SK-N-MC (cell line): Measurements from ENCODE around the gene AP3B2.

Experiments used
- EZH2 ChIP-seq: fragments of 200-600 bp; sonication (generic); IDR thresholded peaks from one replicate; pipeline ENCODE4 v1.6.1; 2017; ENCODE audit warnings: antibody characterized with exemption
- POLR2AphosphoS5 ChIP-seq: IDR thresholded peaks from 2 replicates; pipeline ENCODE4 v1.6.1; 2012; ENCODE audit warnings: mild to moderate bottlenecking, low read depth, low read length, borderline replicate concordance

DNA sequence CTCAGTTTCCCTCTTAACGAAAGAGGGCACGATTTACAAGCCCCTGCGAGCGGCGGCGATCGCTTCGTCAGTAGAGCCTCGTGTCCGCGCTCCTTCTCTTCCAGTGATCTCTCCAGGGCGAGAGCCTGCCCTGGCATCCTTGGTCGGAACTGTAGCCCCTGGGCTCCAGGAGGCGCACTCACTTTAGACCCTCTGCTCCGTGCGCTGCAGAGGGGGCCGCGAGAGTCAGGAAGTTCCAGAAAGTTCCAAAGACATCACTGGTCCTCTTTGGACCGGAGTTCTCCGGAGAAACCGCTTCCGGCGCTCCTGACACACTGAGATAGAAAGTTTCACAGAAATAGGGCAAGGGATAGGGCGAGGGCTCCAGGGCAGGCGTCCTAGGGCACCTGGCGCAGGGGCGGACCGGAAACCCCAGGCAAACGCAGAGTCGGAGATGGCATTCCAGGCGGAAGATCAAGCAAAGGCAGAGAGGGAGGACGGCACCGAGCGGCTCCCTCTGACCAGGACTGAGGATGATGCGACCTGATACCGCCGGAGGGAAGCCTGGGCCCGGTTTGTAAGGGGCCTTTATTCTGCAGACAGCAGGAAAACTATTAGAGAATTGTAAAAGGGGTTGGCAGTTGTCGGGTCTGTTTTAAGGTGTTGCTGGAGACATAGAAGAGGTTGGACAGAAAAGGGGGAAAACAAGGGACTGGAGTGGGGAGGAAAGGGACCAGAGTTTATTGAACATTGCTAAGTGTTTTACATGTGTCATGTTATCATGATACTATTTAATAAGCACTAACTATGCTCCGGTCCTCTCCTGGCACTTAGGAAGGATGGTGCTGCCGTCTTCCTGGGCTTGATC, 61.2 kb downstream of the AP3B2 start:
- TF ChIP-seq EZH2 (no peak), POLR2AphosphoS5 (no peak)
